ENCODE measurements around the gene HADHA. TPM values are rescaled to one million over a fixed set of nuclear protein-coding genes. Genes with fewer than 3 reads are reported as not detected.

The HADHA gene
- total RNA-seq, 6 experiments from 2014 or later, result 115 to 246 (median 160) TPM

DNA sequence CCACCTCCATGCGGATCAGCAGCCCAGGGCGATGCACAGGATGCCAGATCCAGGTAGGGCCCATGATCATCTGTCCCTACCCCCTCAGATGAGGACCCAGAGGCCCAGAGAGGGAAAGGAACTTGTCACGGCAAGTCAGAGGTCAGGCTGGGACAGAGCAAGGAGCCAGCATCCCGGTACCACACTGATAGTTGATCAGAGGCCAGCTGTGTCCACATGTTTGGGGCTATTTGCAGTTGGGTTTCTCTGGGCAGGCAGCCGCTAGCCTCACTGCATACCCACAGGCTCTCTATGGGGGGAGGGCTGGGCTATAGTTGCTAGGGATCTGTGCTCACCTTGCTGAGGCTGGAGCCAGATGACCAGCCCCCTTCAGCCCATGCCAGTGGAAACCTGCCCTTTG lies 62.0 kb downstream of the HADHA start:
- WGBS (ENCODE audit: insufficient coverage, low coverage, low lambda C conversion rate, missing lambda C conversion rate), result no CpG with 5 or more reads among the region's 5 CpGs
- DNase-seq (no peak), ATAC-seq (no peak)
- H3K9me3 ChIP-seq, result no peaks in the 10 kb centered on the region
- H3K27ac ChIP-seq, result no peak overlapping the region
- peaks cover 0 to 3% (median 0%) of the 10 kb centered on the region in 4 donors for H3K4me1 ChIP-seq
- no peaks in the 10 kb centered on the region for H3K36me3 ChIP-seq
- TF ChIP-seq, protein P1, sequence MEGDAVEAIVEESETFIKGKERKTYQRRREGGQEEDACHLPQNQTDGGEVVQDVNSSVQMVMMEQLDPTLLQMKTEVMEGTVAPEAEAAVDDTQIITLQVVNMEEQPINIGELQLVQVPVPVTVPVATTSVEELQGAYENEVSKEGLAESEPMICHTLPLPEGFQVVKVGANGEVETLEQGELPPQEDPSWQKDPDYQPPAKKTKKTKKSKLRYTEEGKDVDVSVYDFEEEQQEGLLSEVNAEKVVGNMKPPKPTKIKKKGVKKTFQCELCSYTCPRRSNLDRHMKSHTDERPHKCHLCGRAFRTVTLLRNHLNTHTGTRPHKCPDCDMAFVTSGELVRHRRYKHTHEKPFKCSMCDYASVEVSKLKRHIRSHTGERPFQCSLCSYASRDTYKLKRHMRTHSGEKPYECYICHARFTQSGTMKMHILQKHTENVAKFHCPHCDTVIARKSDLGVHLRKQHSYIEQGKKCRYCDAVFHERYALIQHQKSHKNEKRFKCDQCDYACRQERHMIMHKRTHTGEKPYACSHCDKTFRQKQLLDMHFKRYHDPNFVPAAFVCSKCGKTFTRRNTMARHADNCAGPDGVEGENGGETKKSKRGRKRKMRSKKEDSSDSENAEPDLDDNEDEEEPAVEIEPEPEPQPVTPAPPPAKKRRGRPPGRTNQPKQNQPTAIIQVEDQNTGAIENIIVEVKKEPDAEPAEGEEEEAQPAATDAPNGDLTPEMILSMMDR (IDR thresholded peaks at IDR 0.05), result no peak
- TF ChIP-seq POLR2A (IDR thresholded peaks at IDR 0.05), result no peak
- intact Hi-C loops (cut with DNase I), result no loop called here
- H3K27me3 ChIP-seq, result no peaks in the 10 kb centered on the region
- no peak overlapping the region for H3K4me3 ChIP-seq

DNA sequence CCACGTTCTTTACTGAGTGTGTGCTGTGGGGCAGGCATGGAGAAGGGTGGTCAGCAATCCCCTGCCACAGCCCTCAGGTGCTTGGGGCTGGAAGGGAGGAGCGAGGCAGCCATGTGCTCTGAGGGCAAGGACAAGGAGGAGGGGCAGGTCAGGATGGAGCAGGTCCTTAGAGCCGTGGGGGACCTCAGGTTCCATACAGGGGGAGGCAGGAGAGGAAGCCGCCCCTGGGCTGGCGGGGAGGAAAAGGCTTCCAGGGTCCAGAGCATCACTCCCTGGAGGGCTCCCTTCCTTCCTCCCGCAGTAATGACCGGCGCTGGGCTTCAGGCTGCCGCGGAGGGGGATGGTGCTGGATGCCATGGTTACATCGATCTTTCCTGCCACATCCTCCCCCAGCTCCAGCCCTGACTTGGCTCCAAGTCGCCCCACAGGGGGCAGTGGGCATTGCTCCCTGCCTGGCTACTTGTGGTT lies 65.0 kb downstream of the HADHA start:
- TF ChIP-seq POLR2A (IDR thresholded peaks at IDR 0.05), result no peak
- TF ChIP-seq, protein P1 (IDR thresholded peaks at IDR 0.05), result no peak
- ATAC-seq, result peak in 1 of 4 donors; percentile 7
- Histone ChIP-seq H3K9me3 (no peaks in the 10 kb centered on the region), H3K27ac (no peak overlapping the region), H3K36me3 (no peaks in the 10 kb centered on the region), H3K4me1 (peaks cover 0 to 2% (median 0%) of the 10 kb centered on the region in 4 donors), H3K27me3 (no peaks in the 10 kb centered on the region), H3K4me3 (peak overlapping the region in 1 of 3 donors; percentile 51)
- 7% methylated on average over 3 of the region's 12 CpGs for WGBS (ENCODE audit: insufficient coverage, low coverage, low lambda C conversion rate, missing lambda C conversion rate)
- intact Hi-C loops (cut with DNase I), result no loop called here
- no peak for DNase-seq

DNA sequence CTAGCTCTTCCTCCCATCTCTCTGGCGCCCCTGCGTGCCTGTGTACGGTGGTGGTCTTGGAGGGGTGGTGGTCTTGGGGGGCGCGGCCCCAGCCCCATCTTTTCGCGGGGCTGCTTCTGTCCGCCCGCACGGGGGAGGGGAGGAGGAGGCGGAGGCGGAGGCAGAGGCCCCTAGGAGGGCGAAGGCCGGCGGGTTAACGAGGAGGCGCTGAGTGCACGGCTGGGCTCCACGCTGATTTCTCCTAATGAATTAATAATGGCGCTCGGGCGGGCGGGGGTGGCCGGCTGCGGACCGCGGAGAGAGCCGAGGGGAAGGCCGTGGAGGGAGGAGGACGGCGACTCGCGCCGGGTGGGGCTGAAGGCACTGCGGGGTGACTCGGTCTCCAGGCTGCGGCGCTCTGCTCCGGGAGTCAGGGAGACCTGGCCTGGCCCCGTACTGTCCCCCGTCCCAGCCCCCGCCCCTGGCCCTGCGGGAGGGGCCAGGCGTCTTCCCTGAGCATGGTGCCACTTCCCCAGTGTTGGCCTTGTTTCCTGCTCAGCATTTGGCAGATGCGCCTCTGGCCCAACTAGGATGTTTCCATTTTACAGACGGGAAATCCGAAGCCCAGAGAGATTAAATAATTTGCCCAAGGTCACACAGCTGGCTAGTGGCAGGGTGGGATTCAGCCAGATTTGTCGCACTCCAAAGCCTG lies 65.5 kb downstream of the HADHA start:
- H3K4me3 ChIP-seq, result peak overlapping the region; percentile 34 to 51 (median 48)
- under 1% methylated on average over 24 of the region's 48 CpGs for WGBS (ENCODE audit: insufficient coverage, low coverage, low lambda C conversion rate, missing lambda C conversion rate)
- no peaks in the 10 kb centered on the region for H3K27me3 ChIP-seq
- H3K4me1 ChIP-seq, result no peaks in the 10 kb centered on the region
- ATAC-seq (peak; percentile 51 to 75 (median 60)), DNase-seq (peak in 1 of 3 donors; percentile 39)
- H3K36me3 ChIP-seq, result no peaks in the 10 kb centered on the region
- no peaks in the 10 kb centered on the region for H3K9me3 ChIP-seq
- H3K27ac ChIP-seq, result no peak overlapping the region
- TF ChIP-seq, protein P1 (IDR thresholded peaks at IDR 0.05), result no peak
- TF ChIP-seq POLR2A (IDR thresholded peaks at IDR 0.05), result no peak
- intact Hi-C loops (cut with DNase I), result no loop called here

DNA sequence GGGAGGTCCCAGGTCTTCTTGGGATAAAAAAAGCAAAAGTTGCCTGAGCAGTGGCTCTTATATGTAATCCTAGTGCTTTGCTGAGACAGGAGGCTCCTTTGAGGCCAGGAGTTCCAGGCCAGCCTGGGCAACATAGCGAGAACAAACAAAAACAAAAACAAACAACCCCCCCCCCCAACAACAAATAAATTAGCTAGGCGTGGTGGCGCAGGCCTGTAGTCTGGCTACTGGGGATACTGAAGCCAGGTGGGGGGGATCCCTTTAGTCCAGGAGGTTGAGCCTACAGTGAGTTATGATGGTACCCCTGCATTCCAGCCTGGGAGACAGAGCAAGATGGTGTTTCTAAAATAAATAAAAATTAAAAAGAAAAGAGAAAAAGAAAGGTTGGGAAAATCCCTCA lies 66.2 kb downstream of the HADHA start:
- Histone ChIP-seq H3K4me3 (no peak overlapping the region), H3K27me3 (no peaks in the 10 kb centered on the region)
- 97% methylated on average over 3 of the region's 3 CpGs for WGBS (ENCODE audit: insufficient coverage, low coverage, low lambda C conversion rate, missing lambda C conversion rate)

More for the DNA sequence above, 66.2 kb downstream of the HADHA start:
- Histone ChIP-seq H3K4me1 (peaks cover 0 to 5% (median 0%) of the 10 kb centered on the region in 4 donors), H3K36me3 (no peaks in the 10 kb centered on the region), H3K9me3 (no peaks in the 10 kb centered on the region), H3K27ac (no peak overlapping the region)
- TF ChIP-seq, protein P1 (IDR thresholded peaks at IDR 0.05), result no peak
- TF ChIP-seq POLR2A (IDR thresholded peaks at IDR 0.05), result no peak
- DNase-seq, result no peak
- intact Hi-C loops (cut with DNase I), result no loop called here
- ATAC-seq, result no peak
